ENCODE measurements around the gene LYSMD4.

Gene LYSMD4

GRCh38 chr15:99729920-99730319 lies 3.3 kb downstream of the LYSMD4 start:
- DNase-seq = no peak

- DNase-seq = no peak
These were observed 3.9 kb downstream of the LYSMD4 start for GRCh38 chr15:99729327-99729726.

- no peak for DNase-seq
These were observed 4.3 kb downstream of the LYSMD4 start for GRCh38 chr15:99728916-99729315.

- no peak for DNase-seq
These were observed 5.5 kb downstream of the LYSMD4 start for GRCh38 chr15:99727733-99728132.

- DNase-seq = no peak
These were observed 5.9 kb downstream of the LYSMD4 start for GRCh38 chr15:99727330-99727729.

GRCh38 chr15:99726333-99726732 lies 6.9 kb downstream of the LYSMD4 start:
- no peak for DNase-seq

DNA sequence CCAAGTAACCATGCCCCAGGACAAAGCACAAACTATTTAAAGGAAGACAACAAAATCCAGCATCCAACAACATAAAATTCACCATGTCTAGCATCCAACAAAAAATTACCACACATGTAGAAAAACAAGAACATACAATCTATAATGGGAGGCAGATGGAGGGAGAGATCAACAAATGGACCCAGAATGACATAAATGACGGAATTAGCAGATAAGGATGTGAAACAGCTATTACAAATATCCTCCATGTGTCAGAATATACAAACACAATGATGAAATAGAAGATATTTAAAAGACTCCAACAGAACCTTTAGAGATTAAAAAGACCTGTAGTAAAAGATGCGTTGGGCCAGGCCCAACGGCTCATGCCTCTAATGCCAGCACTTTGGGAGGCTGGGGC lies 10.8 kb downstream of the LYSMD4 start:
- no peak for DNase-seq

- DNase-seq = no peak
These were observed 11.3 kb downstream of the LYSMD4 start for GRCh38 chr15:99721896-99722295.

DNA sequence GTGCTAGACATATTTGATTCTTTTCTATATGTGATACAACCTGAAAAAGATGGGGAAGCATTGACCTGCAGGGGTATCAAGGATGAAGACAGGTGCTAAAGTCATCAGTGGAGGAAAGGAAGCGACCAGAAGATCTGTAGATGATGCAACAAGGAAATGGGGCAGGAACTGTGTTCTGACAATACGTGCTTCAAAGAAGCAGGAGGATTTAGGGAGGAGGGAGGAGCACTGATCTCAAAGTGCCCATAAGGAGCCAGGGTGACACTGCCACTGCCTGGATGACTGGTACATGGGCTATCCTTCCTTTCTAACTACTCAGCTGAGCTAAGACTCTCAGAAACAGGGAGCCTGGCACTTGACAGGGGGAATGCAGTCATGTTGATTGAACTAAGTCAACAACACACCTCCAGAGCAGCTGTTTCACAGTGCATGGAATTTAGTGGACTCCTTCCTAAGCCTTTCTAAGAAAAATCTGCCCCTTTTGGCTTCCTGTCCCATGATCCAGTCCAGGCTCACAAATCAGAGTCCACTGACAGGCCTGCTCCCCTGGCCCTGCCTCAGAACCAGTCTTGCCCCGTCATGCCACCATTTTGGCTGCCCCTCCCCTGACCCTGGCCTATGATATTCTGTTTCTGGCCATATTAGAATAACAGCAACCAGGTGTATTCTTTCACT lies 12.0 kb downstream of the LYSMD4 start:
- DNase-seq = no peak

- DNase-seq = no peak
These were observed 12.7 kb downstream of the LYSMD4 start for GRCh38 chr15:99720533-99720932.

DNA sequence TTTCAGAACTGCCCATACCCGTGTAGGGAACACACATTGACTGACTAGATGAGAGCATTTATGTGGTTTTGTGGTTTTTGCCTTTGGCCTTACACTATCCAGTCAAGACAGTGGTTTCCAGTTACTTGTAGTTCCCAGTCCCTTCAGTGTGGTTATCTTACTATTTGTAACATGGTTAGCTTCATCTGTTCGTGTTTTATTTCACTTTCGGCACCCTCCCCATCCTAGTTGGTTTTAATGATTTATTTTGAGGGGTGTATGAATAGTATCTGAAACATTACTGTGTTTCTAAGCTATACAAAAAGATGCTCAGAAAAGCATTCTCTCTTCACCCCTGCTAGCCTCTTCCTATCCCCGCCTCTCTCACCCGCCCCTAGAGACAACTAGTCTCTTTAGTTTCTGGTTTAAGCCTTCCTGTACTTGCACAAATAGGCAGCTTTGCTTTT lies 14.1 kb downstream of the LYSMD4 start:
- no peak for DNase-seq

DNA sequence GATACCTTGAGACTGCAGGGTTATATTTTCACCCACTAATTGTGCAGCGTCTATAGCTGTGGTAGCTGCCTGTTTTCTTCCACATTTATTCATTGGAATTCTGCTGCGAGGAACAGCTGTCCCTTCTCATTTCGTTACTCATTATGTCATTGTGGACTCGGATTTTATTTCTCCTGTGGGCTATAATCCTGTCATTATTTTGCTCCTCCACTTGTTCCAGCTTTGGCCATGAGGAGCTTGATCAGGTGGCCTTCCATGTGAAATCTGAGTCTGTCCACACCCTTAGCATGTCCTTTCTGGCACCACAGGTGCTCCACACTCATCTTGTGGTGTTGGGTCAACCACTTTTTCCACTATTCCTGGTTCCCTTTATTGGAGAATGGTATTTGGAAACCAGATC lies 14.8 kb downstream of the LYSMD4 start:
- no peak for DNase-seq

DNA sequence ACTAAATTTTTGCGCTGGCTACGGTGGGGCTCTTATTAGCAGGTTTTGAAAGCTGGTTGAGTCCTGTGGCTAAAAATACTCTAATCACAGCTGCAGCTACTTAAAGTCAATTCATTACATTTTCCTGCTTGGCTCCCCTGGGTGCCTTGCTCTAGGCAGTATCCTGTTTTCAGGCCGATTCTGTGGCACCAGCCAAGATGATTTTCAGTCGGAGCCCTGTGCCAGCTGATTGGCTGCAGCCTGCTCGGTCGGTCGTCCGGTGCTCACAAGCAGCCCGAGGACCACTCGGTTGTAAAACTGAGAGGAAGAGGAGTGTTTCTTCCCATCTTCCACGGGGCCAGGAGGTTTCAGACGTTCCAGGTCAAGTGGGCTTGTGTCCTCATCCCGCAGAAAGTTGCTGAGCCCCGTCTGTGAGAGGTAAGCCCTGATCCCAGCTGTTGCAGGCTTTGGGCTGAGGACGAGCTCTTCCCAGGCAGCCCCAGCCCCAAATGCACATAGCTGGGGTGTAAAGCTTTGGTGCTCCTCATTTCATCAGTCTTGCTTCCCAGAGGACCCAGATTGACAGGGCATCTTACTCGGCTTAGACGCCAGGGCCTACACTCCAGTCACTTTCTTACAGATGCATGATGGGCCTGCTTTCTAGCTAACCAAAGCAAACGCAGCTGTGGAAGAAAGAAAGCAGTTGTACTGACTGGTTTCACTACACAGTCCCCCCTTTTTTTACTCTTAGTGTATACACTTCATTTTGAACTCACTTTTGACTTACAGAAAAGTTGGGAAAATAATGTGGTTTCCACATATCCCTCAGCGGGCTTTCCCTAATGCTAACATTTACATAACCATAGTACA lies 15.9 kb downstream of the LYSMD4 start:
- no peak for DNase-seq

DNA sequence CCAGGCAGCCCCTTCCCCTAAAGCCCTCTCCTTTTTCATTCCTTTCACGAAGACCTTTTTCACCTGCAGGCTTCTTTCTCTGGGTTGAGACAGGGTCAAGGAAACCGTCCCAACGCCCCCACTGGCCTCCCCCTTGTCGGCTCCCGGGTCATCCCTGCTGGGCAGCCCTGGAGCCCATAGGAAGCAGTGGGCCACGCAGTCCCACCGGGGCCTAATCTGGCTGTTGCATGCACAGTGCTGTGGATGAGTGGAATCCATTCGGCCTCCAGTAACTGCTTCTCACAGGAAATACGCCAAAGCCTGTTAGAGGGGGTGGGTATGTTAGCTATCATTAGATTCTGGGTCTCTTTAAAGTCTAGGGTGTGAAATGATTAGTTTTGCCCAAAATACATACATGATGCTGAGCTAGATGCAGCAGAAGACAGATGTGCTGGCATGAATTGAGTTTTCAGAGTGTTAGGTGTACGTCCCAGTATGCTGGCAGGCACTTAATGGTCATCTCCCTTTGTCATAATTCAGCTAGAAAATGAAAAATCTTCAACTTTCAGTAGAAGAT lies 16.6 kb downstream of the LYSMD4 start:
- no peak for DNase-seq

- DNase-seq = no peak
These were observed 20.8 kb downstream of the LYSMD4 start for GRCh38 chr15:99712415-99712814.

- no peak for DNase-seq
These were observed 21.6 kb downstream of the LYSMD4 start for GRCh38 chr15:99711625-99712024.

DNA sequence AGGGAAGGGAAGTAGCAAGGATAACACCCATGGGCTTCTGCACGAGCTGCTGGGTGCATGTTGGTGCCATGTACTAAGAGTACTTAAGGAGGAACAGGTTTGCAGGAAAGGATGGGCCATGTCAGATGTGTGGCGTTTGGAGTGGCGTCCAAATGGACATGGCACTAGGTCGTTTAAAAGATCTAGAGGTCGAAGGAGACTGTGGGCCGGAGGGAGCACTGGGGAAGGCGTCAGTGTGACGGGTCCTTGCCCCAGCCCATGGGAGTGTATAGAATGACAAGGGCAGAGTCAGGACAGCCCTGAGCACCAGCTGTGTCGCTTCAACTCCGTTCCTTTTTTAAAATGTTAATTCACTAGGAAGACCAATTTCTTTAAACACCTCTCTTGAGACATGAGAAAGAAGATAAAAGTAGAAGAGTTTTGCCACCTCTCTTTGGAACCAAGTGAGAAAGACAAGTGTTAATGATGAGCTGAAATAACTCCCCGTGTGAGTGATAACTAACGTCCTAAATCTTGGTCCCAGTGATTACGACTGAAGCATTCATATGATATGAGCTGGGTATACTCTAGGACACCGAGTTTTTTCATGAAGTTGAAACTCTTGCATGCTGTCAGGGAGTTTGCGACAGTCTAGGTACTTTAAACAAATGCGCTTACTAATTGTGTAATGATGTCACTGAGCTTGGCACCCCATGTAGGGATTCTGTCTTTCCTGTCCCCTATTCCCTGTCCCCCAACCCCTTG lies 23.8 kb downstream of the LYSMD4 start:
- no peak for DNase-seq

DNA sequence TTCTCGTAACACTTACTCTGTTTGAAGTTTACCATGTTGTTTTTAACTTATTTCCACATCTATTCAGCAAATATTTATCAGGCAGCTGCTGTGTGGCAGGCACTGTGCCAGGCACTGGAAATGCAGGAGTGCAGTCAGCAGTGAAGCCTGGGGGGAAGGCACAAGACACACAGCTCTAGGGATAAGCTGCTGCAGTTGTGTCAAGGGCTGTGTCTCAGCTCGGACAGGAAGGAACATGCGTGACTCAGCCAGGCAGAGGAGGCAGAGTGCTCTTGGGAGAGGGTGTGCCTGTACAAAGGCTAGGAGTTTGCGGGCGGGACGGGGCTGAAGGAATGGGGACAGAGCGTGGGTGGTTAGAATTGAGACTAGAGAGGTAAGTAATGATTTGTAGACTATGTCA lies 24.7 kb downstream of the LYSMD4 start:
- no peak for DNase-seq

- no peak for DNase-seq
These were observed 25.6 kb downstream of the LYSMD4 start for GRCh38 chr15:99707473-99708270.

GRCh38 chr15:99706557-99707303 lies 26.5 kb downstream of the LYSMD4 start:
- DNase-seq = no peak

- DNase-seq = peak; percentile 0
These were observed 28.8 kb downstream of the LYSMD4 start for GRCh38 chr15:99704444-99704838.
